ENCODE data around the gene MUSK. TPM values are rescaled to one million over a fixed set of nuclear protein-coding genes. Genes with fewer than 3 reads are reported as not detected.

Gene MUSK
- total RNA-seq, 1 donor from 2014 or later: not detected

DNA sequence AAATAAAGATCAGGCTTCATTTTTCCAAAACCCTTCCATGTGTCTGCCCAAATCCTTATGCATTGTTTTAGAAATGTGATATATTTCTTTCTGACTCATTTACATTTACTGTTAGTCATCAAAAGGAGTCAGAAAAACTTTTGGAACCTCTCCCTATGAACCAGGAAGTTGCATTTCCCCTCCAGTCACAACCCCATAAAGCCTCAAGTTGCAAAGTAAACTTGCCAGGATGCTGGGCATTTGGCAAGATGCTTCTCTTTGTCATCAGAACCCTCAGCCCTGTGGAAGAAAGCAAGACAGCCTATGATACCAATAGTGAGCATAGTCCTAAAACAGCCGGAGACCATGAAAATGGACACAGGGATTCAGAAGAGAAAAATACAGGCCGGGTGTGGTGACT, 84.2 kb downstream of the MUSK start:
- Mint-ChIP-seq H3K4me1 (ENCODE audit: low read depth) (no peaks in the 10 kb centered on the region), H3K4me3 (ENCODE audit: low read depth) (no peak overlapping the region), H3K27me3 (ENCODE audit: low read depth) (no peaks in the 10 kb centered on the region), H3K36me3 (ENCODE audit: low read depth) (no peaks in the 10 kb centered on the region), H3K27ac (no peak overlapping the region), H3K9me3 (no peaks in the 10 kb centered on the region)
- intact Hi-C loops (cut with micrococcal nuclease): no loop called here
- no peak for DNase-seq (ENCODE audit: low spot score)

DNA sequence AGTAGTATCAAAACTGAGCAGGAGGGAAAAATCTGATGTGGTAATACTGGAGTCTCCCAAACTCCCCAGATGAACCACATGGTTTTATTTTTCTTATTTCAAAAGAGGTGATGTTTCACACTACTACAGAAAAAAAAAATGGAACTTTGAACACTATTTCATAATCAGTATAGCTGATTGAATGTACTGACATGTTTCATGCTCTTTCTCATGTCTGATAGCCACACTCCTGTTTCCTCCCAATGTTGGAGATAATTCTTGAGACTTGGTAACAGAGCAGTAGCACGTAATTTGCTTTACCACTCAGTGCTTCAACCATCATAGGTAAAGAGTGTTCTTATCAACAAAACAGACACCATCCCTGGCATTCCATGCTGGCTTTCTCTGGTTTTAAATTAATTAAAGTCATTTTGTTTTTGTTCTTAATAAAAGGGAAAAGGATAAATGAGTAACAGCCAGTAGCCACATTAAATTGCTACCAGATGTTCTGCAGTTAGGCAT, 85.2 kb downstream of the MUSK start:
- Mint-ChIP-seq H3K4me1 (ENCODE audit: low read depth) (no peaks in the 10 kb centered on the region), H3K9me3 (no peaks in the 10 kb centered on the region)
- intact Hi-C loops (cut with micrococcal nuclease): no loop called here

DNA sequence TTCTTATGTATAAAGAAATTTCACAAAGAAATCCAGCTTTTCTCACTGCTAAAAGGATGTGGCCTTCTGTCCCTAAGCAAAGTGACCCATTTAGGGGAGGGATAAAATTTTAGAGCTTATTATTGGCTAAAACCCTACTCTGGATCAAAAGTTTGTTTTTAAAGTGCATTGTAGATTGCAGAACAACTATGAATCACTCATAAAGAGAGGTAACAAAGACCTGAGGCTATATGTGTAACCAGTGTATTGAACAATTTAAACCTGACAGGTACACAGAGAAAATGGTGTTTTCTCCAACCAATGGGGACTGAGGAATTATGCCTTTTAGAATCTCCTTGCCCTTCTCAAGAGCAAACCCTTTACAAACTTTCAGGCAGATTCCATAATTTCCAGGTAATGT, 86.6 kb downstream of the MUSK start:
- no peak for DNase-seq (ENCODE audit: low spot score)
- no peaks in the 10 kb centered on the region for H3K27me3 Mint-ChIP-seq (ENCODE audit: low read depth)
- no peak overlapping the region for H3K4me3 Mint-ChIP-seq (ENCODE audit: low read depth)
- H3K27ac Mint-ChIP-seq: no peak overlapping the region
- intact Hi-C loops (cut with micrococcal nuclease): no loop called here
- H3K36me3 Mint-ChIP-seq (ENCODE audit: low read depth): no peaks in the 10 kb centered on the region
- no peaks in the 10 kb centered on the region for H3K4me1 Mint-ChIP-seq (ENCODE audit: low read depth)
- H3K9me3 Mint-ChIP-seq: no peaks in the 10 kb centered on the region

More for the DNA sequence above, 85.2 kb downstream of the MUSK start:
- no peak overlapping the region for H3K4me3 Mint-ChIP-seq (ENCODE audit: low read depth)
- no peak for DNase-seq (ENCODE audit: low spot score)
- no peaks in the 10 kb centered on the region for H3K27me3 Mint-ChIP-seq (ENCODE audit: low read depth)
- H3K27ac Mint-ChIP-seq: no peak overlapping the region
- H3K36me3 Mint-ChIP-seq (ENCODE audit: low read depth): no peaks in the 10 kb centered on the region

DNA sequence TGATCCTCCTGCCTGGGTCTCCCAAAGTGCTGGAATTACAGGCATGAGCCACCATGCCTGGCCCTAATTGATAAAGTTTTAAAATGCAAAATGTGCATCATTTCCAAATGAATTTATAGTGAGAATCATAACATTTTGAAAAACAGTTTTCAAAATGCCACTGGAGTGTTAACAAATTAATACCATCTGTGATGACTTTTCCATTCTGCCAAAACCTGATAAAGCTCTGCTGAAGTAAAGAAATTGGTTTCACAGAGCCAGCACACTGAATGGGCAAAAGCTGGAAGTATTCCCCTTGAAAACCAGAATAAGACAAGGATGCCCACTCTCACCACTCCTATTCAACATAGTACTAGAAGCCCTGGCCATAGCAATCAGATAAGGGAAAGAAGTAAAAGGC, 89.6 kb downstream of the MUSK start:
- DNase-seq (ENCODE audit: low spot score): no peak
- Mint-ChIP-seq H3K36me3 (ENCODE audit: low read depth) (no peaks in the 10 kb centered on the region), H3K4me1 (ENCODE audit: low read depth) (no peaks in the 10 kb centered on the region), H3K27me3 (ENCODE audit: low read depth) (no peaks in the 10 kb centered on the region), H3K4me3 (ENCODE audit: low read depth) (no peak overlapping the region), H3K9me3 (no peaks in the 10 kb centered on the region), H3K27ac (no peak overlapping the region)
- intact Hi-C loops (cut with micrococcal nuclease): no loop called here

DNA sequence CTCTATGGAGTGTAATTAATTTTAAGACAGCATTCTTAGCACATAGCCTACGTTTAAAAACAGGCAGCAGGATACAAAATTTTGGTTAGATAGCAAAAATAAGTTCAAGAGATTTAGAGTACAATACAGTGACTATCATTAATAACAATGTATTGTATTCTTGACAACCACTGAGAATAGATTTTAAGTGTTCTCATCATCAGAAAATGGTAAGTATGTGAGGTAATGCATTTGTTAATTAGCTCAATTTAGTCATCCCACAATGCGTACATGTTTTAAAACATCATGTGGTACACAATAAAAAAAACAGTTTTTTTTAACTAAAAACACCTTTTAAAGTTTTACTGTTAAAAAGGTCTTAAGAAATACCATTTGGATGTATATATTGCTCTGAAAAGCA, 94.2 kb downstream of the MUSK start:
- no peak overlapping the region for H3K27ac Mint-ChIP-seq

DNA sequence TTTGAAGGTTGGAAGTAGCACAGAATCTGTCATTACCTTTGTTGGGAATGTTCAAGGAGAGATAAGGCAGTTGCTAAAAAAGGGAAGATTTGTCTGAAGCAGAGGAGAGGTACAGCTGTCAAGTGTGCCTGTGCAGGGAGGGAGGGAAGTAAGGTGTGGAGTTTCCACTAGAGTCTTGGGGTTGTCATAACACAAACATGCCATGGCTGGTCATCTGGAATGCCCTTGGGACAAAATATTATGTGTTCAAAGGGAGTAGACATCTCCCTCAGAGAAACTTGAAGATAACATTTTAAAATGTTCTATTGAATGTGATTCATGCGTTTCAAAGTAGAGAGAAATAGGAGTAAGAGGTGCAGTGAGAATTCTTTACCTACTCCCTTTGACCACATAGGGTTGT, 95.0 kb downstream of the MUSK start:
- intact Hi-C loops (cut with micrococcal nuclease): no loop called here
- Mint-ChIP-seq H3K27ac (no peak overlapping the region), H3K9me3 (no peaks in the 10 kb centered on the region), H3K4me3 (ENCODE audit: low read depth) (no peak overlapping the region), H3K36me3 (ENCODE audit: low read depth) (no peaks in the 10 kb centered on the region), H3K4me1 (ENCODE audit: low read depth) (no peaks in the 10 kb centered on the region), H3K27me3 (ENCODE audit: low read depth) (no peaks in the 10 kb centered on the region)
- no peak for DNase-seq (ENCODE audit: low spot score)

More for the DNA sequence above, 94.2 kb downstream of the MUSK start:
- no peaks in the 10 kb centered on the region for H3K9me3 Mint-ChIP-seq
- no peaks in the 10 kb centered on the region for H3K4me1 Mint-ChIP-seq (ENCODE audit: low read depth)
- intact Hi-C loops (cut with micrococcal nuclease): no loop called here
- H3K36me3 Mint-ChIP-seq (ENCODE audit: low read depth): no peaks in the 10 kb centered on the region
- DNase-seq (ENCODE audit: low spot score): no peak
- H3K27me3 Mint-ChIP-seq (ENCODE audit: low read depth): no peaks in the 10 kb centered on the region
- H3K4me3 Mint-ChIP-seq (ENCODE audit: low read depth): no peak overlapping the region

DNA sequence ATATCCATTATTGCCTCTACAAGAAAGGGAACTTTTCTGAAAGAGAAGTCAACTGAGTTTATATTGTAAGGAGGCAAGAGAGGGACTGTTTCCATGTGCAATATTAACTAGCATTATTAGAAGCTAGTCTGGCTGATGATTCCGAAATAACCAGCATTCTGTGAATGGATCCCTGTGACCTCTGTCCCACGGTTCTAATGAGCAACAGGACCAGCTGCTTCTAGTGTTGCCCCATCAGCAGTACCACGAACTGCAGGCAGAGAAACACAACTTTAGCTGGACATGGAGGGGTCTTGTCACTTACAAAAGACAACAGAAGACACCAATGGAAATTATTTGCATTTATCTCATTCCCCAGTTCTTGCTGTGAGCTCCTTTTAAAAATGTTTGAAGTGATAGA, 95.4 kb downstream of the MUSK start:
- Mint-ChIP-seq H3K9me3 (no peaks in the 10 kb centered on the region), H3K4me3 (ENCODE audit: low read depth) (no peak overlapping the region), H3K4me1 (ENCODE audit: low read depth) (no peaks in the 10 kb centered on the region), H3K27me3 (ENCODE audit: low read depth) (no peaks in the 10 kb centered on the region), H3K27ac (no peak overlapping the region), H3K36me3 (ENCODE audit: low read depth) (no peaks in the 10 kb centered on the region)
- intact Hi-C loops (cut with micrococcal nuclease): no loop called here
- DNase-seq (ENCODE audit: low spot score): no peak

DNA sequence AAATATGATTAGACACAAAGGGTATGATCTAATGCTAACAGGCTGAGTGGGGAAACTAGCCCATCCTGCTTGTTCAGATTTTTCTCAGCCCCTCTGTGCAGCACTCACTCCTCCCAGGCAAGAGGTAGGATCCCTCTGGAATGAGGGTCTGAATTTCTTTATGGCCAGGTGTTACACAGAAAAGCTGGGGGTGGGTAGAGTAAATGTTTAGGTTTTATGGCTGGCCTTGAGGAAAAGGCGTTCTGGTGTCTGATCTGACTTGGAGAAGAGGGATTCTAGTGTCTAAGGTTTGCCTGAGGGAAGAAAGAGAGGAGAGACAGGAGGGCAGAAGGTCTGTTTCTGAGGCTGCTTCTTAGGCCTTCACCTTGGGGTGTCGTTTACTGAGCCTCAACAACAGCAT, 97.3 kb downstream of the MUSK start:
- Mint-ChIP-seq H3K9me3 (no peaks in the 10 kb centered on the region), H3K36me3 (ENCODE audit: low read depth) (no peaks in the 10 kb centered on the region), H3K4me3 (ENCODE audit: low read depth) (no peak overlapping the region), H3K27me3 (ENCODE audit: low read depth) (no peaks in the 10 kb centered on the region), H3K4me1 (ENCODE audit: low read depth) (no peaks in the 10 kb centered on the region), H3K27ac (no peak overlapping the region)
- intact Hi-C loops (cut with micrococcal nuclease): no loop called here
- no peak for DNase-seq (ENCODE audit: low spot score)

DNA sequence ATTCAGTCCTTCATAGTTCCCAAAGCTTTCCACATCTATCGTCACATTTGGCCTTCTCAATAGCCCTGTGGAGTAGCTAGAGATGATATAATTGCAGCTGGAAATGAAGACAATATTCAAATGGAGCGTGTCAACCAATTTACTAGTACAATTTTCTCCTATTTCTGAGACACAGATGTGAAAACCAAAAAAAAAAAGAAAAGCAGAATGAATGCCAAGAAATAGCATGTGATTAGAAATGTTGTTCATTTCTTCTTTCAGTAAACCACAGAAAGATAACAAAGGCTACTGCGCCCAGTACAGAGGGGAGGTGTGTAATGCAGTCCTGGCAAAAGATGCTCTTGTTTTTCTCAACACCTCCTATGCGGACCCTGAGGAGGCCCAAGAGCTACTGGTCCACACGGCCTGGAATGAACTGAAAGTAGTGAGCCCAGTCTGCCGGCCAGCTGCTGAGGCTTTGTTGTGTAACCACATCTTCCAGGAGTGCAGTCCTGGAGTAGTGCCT, 99.0 kb downstream of the MUSK start:
- no peak for DNase-seq (ENCODE audit: low spot score)
- Mint-ChIP-seq H3K4me1 (ENCODE audit: low read depth) (no peaks in the 10 kb centered on the region), H3K9me3 (no peaks in the 10 kb centered on the region), H3K36me3 (ENCODE audit: low read depth) (no peaks in the 10 kb centered on the region), H3K4me3 (ENCODE audit: low read depth) (no peak overlapping the region), H3K27ac (no peak overlapping the region), H3K27me3 (ENCODE audit: low read depth) (no peaks in the 10 kb centered on the region)
- intact Hi-C loops (cut with micrococcal nuclease): no loop called here

DNA sequence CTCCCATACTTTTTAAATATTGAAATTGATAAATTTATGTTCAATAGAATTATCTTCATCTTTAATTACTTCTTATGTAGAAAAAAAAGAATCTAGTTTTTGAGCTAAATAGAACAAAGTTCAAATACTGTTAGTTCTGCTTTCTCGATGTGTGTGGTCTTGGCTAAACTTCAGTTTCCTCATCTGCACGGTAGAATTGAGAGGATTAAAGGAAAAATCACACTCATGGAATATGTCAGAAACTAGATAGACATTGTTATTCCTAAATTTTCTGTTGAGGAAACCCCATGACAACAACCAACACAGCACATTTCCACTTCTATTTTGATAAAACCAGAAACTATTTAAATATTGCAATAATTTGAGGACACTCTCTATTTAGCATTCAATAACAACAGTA, 100.3 kb downstream of the MUSK start:
- Mint-ChIP-seq H3K9me3 (no peaks in the 10 kb centered on the region), H3K27me3 (ENCODE audit: low read depth) (no peaks in the 10 kb centered on the region), H3K27ac (no peak overlapping the region), H3K4me3 (ENCODE audit: low read depth) (no peak overlapping the region), H3K4me1 (ENCODE audit: low read depth) (no peaks in the 10 kb centered on the region), H3K36me3 (ENCODE audit: low read depth) (no peaks in the 10 kb centered on the region)
- no peak for DNase-seq (ENCODE audit: low spot score)
- intact Hi-C loops (cut with micrococcal nuclease): no loop called here

DNA sequence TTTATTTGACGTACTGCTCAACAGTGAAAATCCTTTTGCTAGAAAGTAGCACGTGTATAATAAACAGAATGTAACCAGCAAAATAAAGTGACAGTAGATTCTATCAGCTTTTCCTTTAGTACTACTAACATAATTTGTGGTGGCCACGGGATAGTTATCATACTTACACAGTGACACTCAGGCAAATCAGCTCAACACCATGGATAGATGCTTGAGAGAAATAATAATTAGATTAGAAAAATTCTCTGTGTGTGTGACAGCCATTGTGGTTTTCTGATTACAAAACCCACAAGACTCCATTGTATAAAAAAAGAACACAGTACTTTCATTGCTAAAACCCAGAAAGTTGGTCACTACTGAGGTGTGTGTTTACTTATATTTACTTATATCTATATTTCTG, 101.1 kb downstream of the MUSK start:
- Mint-ChIP-seq H3K27ac (no peak overlapping the region), H3K9me3 (no peaks in the 10 kb centered on the region), H3K4me3 (ENCODE audit: low read depth) (no peak overlapping the region), H3K27me3 (ENCODE audit: low read depth) (no peaks in the 10 kb centered on the region), H3K36me3 (ENCODE audit: low read depth) (no peaks in the 10 kb centered on the region), H3K4me1 (ENCODE audit: low read depth) (no peaks in the 10 kb centered on the region)
- no peak for DNase-seq (ENCODE audit: low spot score)
- intact Hi-C loops (cut with micrococcal nuclease): no loop called here

DNA sequence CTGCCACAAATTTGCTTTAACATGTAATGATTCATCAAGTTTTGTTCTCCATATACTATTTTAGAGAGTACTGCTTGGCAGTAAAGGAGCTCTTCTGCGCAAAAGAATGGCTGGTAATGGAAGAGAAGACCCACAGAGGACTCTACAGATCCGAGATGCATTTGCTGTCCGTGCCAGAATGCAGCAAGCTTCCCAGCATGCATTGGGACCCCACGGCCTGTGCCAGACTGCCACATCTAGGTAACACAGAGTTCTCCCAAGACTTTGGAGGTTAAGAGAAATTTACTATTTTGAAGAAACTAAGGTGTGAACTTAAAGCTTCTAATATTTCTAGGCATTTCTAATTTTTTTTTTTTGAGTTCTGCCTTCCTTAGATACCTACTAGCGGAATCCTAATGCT, 107.1 kb downstream of the MUSK start:
- no peaks in the 10 kb centered on the region for H3K9me3 Mint-ChIP-seq
- no peaks in the 10 kb centered on the region for H3K36me3 Mint-ChIP-seq (ENCODE audit: low read depth)
- no peak for DNase-seq (ENCODE audit: low spot score)
- no peak overlapping the region for H3K27ac Mint-ChIP-seq
- no peaks in the 10 kb centered on the region for H3K27me3 Mint-ChIP-seq (ENCODE audit: low read depth)
- intact Hi-C loops (cut with micrococcal nuclease): no loop called here
- no peak overlapping the region for H3K4me3 Mint-ChIP-seq (ENCODE audit: low read depth)
- no peaks in the 10 kb centered on the region for H3K4me1 Mint-ChIP-seq (ENCODE audit: low read depth)

DNA sequence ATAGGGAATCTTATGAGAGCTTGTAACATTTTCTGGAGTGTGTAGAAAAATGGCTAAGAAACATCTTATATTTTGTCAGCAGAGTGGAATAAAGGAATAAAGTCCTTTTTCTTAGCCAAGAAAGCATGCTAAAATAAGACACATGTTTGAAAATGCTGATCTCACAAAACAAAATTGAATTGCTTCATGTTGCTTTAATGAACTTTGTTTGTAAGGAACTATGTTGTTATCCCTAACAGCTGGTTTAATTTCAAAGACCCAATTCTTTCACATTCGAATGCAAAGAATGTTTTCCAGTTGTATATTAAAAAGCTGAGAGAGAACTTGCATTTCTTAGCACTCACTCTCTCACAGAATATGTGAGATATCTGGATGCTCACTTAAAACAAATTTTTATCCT, 107.6 kb downstream of the MUSK start:
- no peaks in the 10 kb centered on the region for H3K36me3 Mint-ChIP-seq (ENCODE audit: low read depth)

DNA sequence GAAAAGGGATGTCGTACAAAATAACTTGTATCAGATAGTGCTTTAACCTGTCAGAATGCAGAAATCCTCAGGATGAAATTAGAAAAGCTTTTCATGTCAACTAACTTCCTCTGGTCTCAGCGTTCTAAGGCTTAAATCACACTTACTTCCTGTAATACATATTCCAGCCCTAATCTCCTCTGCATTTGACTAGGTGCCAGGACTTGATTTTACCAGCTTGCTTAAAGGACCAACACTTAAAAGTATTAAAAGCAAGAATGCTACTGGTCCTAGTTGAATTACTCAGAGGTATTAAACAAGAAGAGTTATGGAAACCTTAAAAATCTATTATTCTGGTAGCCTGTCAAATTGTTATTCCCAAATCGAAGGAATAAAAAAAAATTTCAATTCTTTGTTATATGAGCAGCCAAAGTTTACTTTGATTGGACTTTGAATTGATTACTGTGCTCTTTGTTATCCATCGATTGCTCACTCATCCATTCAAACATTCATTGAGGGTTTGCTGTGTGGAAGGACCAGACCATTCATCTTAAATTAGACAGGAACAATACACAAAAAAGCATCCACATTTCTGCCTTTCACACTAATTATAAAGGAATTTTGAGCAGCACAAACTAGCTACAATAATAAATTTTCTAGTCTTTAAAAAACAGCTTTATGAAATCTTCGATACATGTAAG, 108.7 kb downstream of the MUSK start:
- Mint-ChIP-seq H3K4me3 (ENCODE audit: low read depth) (no peak overlapping the region), H3K4me1 (ENCODE audit: low read depth) (no peaks in the 10 kb centered on the region), H3K27ac (no peak overlapping the region), H3K36me3 (ENCODE audit: low read depth) (no peaks in the 10 kb centered on the region), H3K27me3 (ENCODE audit: low read depth) (no peaks in the 10 kb centered on the region), H3K9me3 (no peaks in the 10 kb centered on the region)
- intact Hi-C loops (cut with micrococcal nuclease): no loop called here
- DNase-seq (ENCODE audit: low spot score): no peak

More for the DNA sequence above, 107.6 kb downstream of the MUSK start:
- Mint-ChIP-seq H3K27me3 (ENCODE audit: low read depth) (no peaks in the 10 kb centered on the region), H3K4me3 (ENCODE audit: low read depth) (no peak overlapping the region), H3K9me3 (no peaks in the 10 kb centered on the region), H3K27ac (no peak overlapping the region), H3K4me1 (ENCODE audit: low read depth) (no peaks in the 10 kb centered on the region)
- intact Hi-C loops (cut with micrococcal nuclease): no loop called here
- no peak for DNase-seq (ENCODE audit: low spot score)
